Nephron progenitor cell (in vitro differentiated cells): ENCODE data around the gene AMBP.

Experiments used
- DNase-seq: peaks from one replicate; pipeline ENCODE4 v3.0.0; 2021
- H3K27ac Mint-ChIP-seq: 2 replicates; pipeline ENCODE4 v1.8.0; 2021; ENCODE audit warnings: mild to moderate bottlenecking, moderate library complexity, mixed read lengths
- H3K27me3 Mint-ChIP-seq: 2 replicates; pipeline ENCODE4 v1.8.0; 2021; ENCODE audit warnings: mild to moderate bottlenecking, low read depth, mixed read lengths; ENCODE audit not compliant: poor library complexity
- H3K36me3 Mint-ChIP-seq: 2 replicates; pipeline ENCODE4 v1.8.0; 2021; ENCODE audit warnings: low read depth, mixed read lengths
- H3K4me1 Mint-ChIP-seq: 2 replicates; pipeline ENCODE4 v1.8.0; 2021; ENCODE audit warnings: mixed read lengths
- H3K4me3 Mint-ChIP-seq: 2 replicates; pipeline ENCODE4 v1.8.0; 2021; ENCODE audit warnings: mild to moderate bottlenecking, moderate library complexity, mixed read lengths
- H3K9me3 Mint-ChIP-seq: 2 replicates; pipeline ENCODE4 v1.8.0; 2021; ENCODE audit warnings: mild to moderate bottlenecking, moderate library complexity, mixed read lengths
- TF ChIP-seq, protein P1 (sequence below): fragments of 200-600 bp; sonication (generic); IDR thresholded peaks from 2 replicates; pipeline ENCODE4 v1.5.0; 2021; ENCODE audit warnings: antibody characterized with exemption

The AMBP gene

GRCh38 chr9:114023961-114024360 lies 54.1 kb downstream of the AMBP start:
- Mint-ChIP-seq H3K27me3 (no peaks in the 10 kb centered on the region), H3K4me3 (no peak overlapping the region), H3K36me3 (peaks cover 86% of the 10 kb centered on the region), H3K27ac (no peak overlapping the region), H3K4me1 (peaks cover 17% of the 10 kb centered on the region), H3K9me3 (peaks cover 51% of the 10 kb centered on the region)
- DNase-seq: no peak
- TF ChIP-seq, protein P1, sequence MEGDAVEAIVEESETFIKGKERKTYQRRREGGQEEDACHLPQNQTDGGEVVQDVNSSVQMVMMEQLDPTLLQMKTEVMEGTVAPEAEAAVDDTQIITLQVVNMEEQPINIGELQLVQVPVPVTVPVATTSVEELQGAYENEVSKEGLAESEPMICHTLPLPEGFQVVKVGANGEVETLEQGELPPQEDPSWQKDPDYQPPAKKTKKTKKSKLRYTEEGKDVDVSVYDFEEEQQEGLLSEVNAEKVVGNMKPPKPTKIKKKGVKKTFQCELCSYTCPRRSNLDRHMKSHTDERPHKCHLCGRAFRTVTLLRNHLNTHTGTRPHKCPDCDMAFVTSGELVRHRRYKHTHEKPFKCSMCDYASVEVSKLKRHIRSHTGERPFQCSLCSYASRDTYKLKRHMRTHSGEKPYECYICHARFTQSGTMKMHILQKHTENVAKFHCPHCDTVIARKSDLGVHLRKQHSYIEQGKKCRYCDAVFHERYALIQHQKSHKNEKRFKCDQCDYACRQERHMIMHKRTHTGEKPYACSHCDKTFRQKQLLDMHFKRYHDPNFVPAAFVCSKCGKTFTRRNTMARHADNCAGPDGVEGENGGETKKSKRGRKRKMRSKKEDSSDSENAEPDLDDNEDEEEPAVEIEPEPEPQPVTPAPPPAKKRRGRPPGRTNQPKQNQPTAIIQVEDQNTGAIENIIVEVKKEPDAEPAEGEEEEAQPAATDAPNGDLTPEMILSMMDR: no peak

DNA sequence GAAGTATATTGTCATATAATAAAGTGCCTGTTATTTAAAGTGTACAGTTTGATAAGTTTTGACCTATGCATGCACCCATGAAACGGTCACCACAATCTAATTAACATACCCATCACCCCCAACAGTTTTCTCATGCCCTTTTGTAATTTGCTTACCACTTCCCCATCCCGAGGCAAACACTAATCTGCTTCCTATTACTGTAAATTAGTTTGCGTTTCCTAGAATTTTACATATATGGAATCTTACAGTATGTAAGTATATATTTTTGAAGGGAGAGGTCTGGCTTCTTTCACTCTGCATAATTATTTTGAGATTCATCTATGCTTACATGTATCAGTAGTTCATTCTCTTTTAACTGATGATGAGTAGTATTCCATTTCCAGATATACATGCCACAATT lies 56.5 kb downstream of the AMBP start:
- no peak overlapping the region for H3K27ac Mint-ChIP-seq
- H3K27me3 Mint-ChIP-seq: no peaks in the 10 kb centered on the region
- peaks cover 51% of the 10 kb centered on the region for H3K9me3 Mint-ChIP-seq
- H3K4me3 Mint-ChIP-seq: no peak overlapping the region
- H3K4me1 Mint-ChIP-seq: peaks cover 9% of the 10 kb centered on the region
- H3K36me3 Mint-ChIP-seq: peaks cover 85% of the 10 kb centered on the region
- TF ChIP-seq, protein P1: no peak
- no peak for DNase-seq

DNA sequence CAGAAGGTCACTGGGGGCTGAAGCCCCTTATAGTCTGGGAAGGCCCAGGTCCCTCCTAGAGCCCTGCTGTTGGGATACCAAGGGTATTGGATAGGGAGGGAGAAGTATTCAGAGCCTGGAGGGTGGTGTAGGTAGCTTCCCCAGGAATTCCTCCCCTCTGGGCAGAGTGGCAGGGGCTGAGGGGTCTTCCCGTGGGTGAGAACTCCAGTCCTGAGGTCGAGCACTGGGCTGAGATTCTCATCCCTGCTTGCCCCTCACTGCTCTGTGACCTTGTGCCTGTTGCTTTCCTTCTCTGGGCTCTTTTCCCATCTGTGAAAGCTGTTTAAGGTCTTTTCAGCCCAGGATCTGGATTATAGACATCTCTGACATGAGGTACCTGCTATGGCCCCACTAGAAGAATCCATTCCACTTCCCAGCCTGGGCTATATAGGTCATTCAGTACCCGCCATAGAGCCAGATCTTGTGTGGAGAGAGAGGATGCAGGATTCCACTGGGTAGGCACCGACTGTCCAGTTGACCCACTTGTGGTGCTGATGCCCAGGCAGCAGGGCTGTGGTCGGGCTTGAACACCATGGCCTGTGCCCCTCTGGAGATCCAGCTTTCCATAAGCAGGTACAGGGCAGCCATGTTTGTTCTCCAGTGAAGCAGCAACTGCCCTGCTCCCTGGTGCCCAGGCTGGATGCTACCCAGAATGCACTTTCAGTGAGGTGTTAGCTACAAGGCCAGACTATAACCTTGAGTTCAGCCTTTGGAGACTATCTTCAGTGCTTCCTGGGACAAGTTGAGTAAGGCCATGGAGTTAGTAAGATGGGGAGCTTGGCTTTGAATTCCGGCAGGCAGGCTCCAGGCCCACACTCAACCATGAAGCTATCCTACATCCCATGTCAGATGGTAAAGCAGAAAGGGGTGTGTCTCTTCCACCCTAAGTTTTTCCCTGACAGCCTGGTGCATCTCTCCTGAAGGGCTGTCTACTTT lies 60.1 kb downstream of the AMBP start:
- Mint-ChIP-seq H3K27me3 (no peaks in the 10 kb centered on the region), H3K4me1 (no peaks in the 10 kb centered on the region), H3K36me3 (peaks cover 82% of the 10 kb centered on the region), H3K4me3 (no peak overlapping the region), H3K27ac (no peak overlapping the region), H3K9me3 (peaks cover 31% of the 10 kb centered on the region)
- TF ChIP-seq, protein P1: no peak
- no peak for DNase-seq

DNA sequence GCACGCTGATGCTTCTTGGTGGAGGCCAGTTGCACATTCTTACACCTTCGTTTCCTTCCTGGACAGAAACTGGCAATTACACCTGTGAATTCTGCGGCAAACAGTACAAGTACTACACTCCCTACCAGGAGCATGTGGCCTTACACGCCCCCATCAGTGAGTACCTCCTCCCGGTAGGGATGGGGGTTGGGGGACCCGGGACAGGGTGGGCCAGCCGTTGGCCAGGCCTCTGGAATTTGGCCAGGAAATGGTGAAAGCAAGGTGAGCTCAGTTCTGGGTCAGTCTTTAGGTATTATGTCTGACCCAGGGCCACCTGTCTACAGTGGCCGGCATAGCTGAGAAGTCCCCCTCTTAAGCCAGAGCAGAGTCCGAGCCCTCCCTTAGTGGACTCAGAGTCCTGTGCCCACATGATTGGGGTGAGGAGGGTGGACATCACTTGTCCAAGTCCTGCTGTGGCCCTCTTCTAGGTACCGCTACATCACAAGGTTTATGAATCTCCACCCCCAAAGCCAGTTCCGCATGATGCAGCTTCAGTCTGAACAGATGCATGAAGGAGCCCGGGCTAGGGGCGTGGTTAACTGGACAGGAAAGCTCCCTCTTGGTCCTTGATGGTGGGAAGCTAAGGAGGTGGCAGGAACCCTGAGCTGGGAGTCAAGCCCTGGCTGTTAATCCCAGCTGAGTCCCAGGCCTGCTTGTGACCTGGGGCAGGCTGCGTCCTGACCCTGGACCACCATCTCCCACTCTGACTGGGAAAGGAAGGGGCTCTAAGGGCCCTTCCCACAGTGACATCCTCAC lies 61.3 kb downstream of the AMBP start:
- H3K27ac Mint-ChIP-seq: no peak overlapping the region
- DNase-seq: no peak
- TF ChIP-seq, protein P1: no peak
- peaks cover 26% of the 10 kb centered on the region for H3K9me3 Mint-ChIP-seq
- H3K36me3 Mint-ChIP-seq: peaks cover 82% of the 10 kb centered on the region
- no peaks in the 10 kb centered on the region for H3K27me3 Mint-ChIP-seq
- H3K4me3 Mint-ChIP-seq: no peak overlapping the region
- H3K4me1 Mint-ChIP-seq: no peaks in the 10 kb centered on the region

DNA sequence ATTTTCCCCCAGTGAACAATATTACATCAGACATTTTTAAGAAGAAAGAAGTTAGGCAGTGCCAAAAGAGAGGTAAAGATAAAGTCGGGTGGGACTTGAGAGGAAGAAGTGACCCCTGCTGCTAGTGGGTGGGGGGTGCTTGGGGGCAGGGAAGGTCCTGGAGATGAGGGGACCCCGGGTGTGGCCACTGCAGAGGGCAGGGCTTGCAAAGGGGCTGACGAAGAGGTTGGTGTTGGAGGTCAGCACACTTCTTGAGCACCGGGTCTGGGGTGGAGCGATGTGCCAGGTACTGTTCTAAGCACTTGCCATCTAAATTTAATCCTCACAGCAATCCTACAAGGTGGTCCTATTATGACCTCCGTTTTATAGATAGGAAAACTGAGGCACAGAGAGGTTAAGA lies 62.0 kb downstream of the AMBP start:
- Mint-ChIP-seq H3K4me1 (no peaks in the 10 kb centered on the region), H3K4me3 (no peak overlapping the region), H3K9me3 (peaks cover 25% of the 10 kb centered on the region), H3K36me3 (peaks cover 82% of the 10 kb centered on the region), H3K27me3 (no peaks in the 10 kb centered on the region), H3K27ac (no peak overlapping the region)
- DNase-seq: no peak
- TF ChIP-seq, protein P1: no peak
